ENCODE measurements around the gene CCDC51. TPM values are rescaled to one million over a fixed set of nuclear protein-coding genes. Genes with fewer than 3 reads are reported as not detected.

The CCDC51 gene
- total and polyA plus RNA-seq, 2 donors (not counting 1 experiment from before 2014, with no cell fraction given) = 5.0 to 5.9 TPM

- Histone ChIP-seq H3K4me3 (ENCODE audit: control extremely low read depth in 1 of 5, extremely low read depth in 1 of 5, insufficient read depth in 1 of 5, low read depth in 2 of 5, low read length in 4 of 5) (no peak overlapping the region), H3K9ac (ENCODE audit: low read length) (no peak overlapping the region), H4K20me1 (ENCODE audit: control insufficient read depth, insufficient read depth, low read length, poor library complexity, severe bottlenecking) (no peaks in the 10 kb centered on the region), H3K27ac (ENCODE audit: low read length in 2 of 2) (no peak overlapping the region), H3K36me3 (replicated peaks in 1 of 2; ENCODE audit: control extremely low read depth in 1 of 2, control insufficient read depth in 1 of 2, extremely low read depth in 1 of 2, insufficient read depth in 2 of 2, low read length in 1 of 2) (no peaks in the 10 kb centered on the region), H3K4me1 (ENCODE audit: control insufficient read depth in 2 of 2, insufficient read depth in 2 of 2, low read length in 2 of 2) (no peaks in the 10 kb centered on the region), H2AFZ (ENCODE audit: insufficient read depth, low read depth, low read length, poor library complexity, severe bottlenecking) (no peak overlapping the region), H3K4me2 (replicated peaks; ENCODE audit: low read depth, low read length, poor library complexity, severe bottlenecking) (no peak overlapping the region), H3K9me3 (ENCODE audit: control extremely low read depth in 1 of 3, control insufficient read depth in 2 of 3, insufficient read depth in 1 of 3, low read length in 2 of 3) (no peaks in the 10 kb centered on the region), H3K27me3 (replicated peaks in 1 of 4; ENCODE audit: control extremely low read depth in 1 of 4, control insufficient read depth in 3 of 4, insufficient read depth in 4 of 4, low read length in 3 of 4) (no peaks in the 10 kb centered on the region), H3K79me2 (ENCODE audit: control insufficient read depth, insufficient read depth, low read length) (no peaks in the 10 kb centered on the region)
- 91% methylated on average over 9 of the region's 9 CpGs for WGBS (ENCODE audit: insufficient coverage)
- TF ChIP-seq EZH2 (IDR thresholded peaks at IDR 0.05; ENCODE audit: borderline replicate concordance, insufficient read depth, low read depth, low read length, poor library complexity, severe bottlenecking) = no peak
- TF ChIP-seq CTCF (IDR thresholded peaks at IDR 0.05) = no peak
- Mint-ChIP-seq H3K4me3 (no peak overlapping the region), H3K27ac (no peak overlapping the region), H3K9me3 (ENCODE audit: insufficient read depth) (no peaks in the 10 kb centered on the region), H3K27me3 (no peaks in the 10 kb centered on the region), H3K4me1 (no peaks in the 10 kb centered on the region)
- ATAC-seq (ENCODE audit: low read depth) (no peak), DNase-seq (no peak)
- ChIA-PET CTCF (interaction anchor here (0.7 to 1.3 kb wide), 3 partner anchors 16 to 145 kb away, joined by 3 to 8 read pairs (median 4); no protein-coding TSS in a partner anchor), POLR2A (no interaction called here)
- intact Hi-C loops (cut with micrococcal nuclease) = no loop called here
These were observed 21.3 kb downstream of the CCDC51 start for GRCh38 chr3:48418651-48419050.

- H3K9me3 ChIP-seq (ENCODE audit: control extremely low read depth in 1 of 3, control insufficient read depth in 2 of 3, insufficient read depth in 1 of 3, low read length in 2 of 3) = no peaks in the 10 kb centered on the region
- no peak overlapping the region for H3K4me3 Mint-ChIP-seq
- no peaks in the 10 kb centered on the region for H3K79me2 ChIP-seq (ENCODE audit: control insufficient read depth, insufficient read depth, low read length)
- H3K36me3 ChIP-seq (replicated peaks in 1 of 2; ENCODE audit: control extremely low read depth in 1 of 2, control insufficient read depth in 1 of 2, extremely low read depth in 1 of 2, insufficient read depth in 2 of 2, low read length in 1 of 2) = no peaks in the 10 kb centered on the region
- no peaks in the 10 kb centered on the region for H3K4me1 ChIP-seq (ENCODE audit: control insufficient read depth in 2 of 2, insufficient read depth in 2 of 2, low read length in 2 of 2)
- no peaks in the 10 kb centered on the region for H3K27me3 ChIP-seq (replicated peaks in 1 of 4; ENCODE audit: control extremely low read depth in 1 of 4, control insufficient read depth in 3 of 4, insufficient read depth in 4 of 4, low read length in 3 of 4)
- ChIA-PET CTCF (interaction anchor here (0.7 to 1.2 kb wide), 2 partner anchors 17 to 144 kb away, joined by 3 to 4 read pairs; no protein-coding TSS in a partner anchor), POLR2A (no interaction called here)
- no peak overlapping the region for H2AFZ ChIP-seq (ENCODE audit: insufficient read depth, low read depth, low read length, poor library complexity, severe bottlenecking)
- H3K27me3 Mint-ChIP-seq = no peaks in the 10 kb centered on the region
- ATAC-seq (ENCODE audit: low read depth) (no peak), DNase-seq (no peak)
- no peak overlapping the region for H3K9ac ChIP-seq (ENCODE audit: low read length)
- H3K4me2 ChIP-seq (replicated peaks; ENCODE audit: low read depth, low read length, poor library complexity, severe bottlenecking) = no peak overlapping the region
- H3K4me3 ChIP-seq (ENCODE audit: control extremely low read depth in 1 of 5, extremely low read depth in 1 of 5, insufficient read depth in 1 of 5, low read depth in 2 of 5, low read length in 4 of 5) = no peak overlapping the region
- intact Hi-C loops (cut with micrococcal nuclease) = no loop called here
- no peaks in the 10 kb centered on the region for H3K4me1 Mint-ChIP-seq
- no peak overlapping the region for H3K27ac Mint-ChIP-seq
- no peak overlapping the region for H3K27ac ChIP-seq (ENCODE audit: low read length in 2 of 2)
- 96% methylated on average over 17 of the region's 17 CpGs for WGBS (ENCODE audit: insufficient coverage)
- TF ChIP-seq CTCF (IDR thresholded peaks at IDR 0.05) = no peak
- no peak for TF ChIP-seq EZH2 (IDR thresholded peaks at IDR 0.05; ENCODE audit: borderline replicate concordance, insufficient read depth, low read depth, low read length, poor library complexity, severe bottlenecking)
- no peaks in the 10 kb centered on the region for H4K20me1 ChIP-seq (ENCODE audit: control insufficient read depth, insufficient read depth, low read length, poor library complexity, severe bottlenecking)
- H3K9me3 Mint-ChIP-seq (ENCODE audit: insufficient read depth) = no peaks in the 10 kb centered on the region
These were observed 21.8 kb downstream of the CCDC51 start for GRCh38 chr3:48418140-48418539.

Measured in B cell (primary cell).